ENCODE results near the gene UBR3. TPM values are rescaled to one million over a fixed set of nuclear protein-coding genes. Genes with fewer than 3 reads are reported as not detected.
A peak's percentile ranks its signal among the peaks of the same experiment; 100 is the strongest.
"Not testable (repeated sequence)": the region's sequence is repeated elsewhere in the genome, so short reads cannot be mapped to it uniquely, and the experiment has no call there.

Gene UBR3
- polyA plus RNA-seq, 4 donors = 8.1 to 21.6 (median 10.1) TPM

GRCh38 chr2:169798397-169798717 lies 28.9 kb upstream of the UBR3 start:
- WGBS, 3 donors = 4 to 9% (median 9%) methylated on average over 4 of the region's 4 CpGs
- FAIRE-seq = no peak

DNA sequence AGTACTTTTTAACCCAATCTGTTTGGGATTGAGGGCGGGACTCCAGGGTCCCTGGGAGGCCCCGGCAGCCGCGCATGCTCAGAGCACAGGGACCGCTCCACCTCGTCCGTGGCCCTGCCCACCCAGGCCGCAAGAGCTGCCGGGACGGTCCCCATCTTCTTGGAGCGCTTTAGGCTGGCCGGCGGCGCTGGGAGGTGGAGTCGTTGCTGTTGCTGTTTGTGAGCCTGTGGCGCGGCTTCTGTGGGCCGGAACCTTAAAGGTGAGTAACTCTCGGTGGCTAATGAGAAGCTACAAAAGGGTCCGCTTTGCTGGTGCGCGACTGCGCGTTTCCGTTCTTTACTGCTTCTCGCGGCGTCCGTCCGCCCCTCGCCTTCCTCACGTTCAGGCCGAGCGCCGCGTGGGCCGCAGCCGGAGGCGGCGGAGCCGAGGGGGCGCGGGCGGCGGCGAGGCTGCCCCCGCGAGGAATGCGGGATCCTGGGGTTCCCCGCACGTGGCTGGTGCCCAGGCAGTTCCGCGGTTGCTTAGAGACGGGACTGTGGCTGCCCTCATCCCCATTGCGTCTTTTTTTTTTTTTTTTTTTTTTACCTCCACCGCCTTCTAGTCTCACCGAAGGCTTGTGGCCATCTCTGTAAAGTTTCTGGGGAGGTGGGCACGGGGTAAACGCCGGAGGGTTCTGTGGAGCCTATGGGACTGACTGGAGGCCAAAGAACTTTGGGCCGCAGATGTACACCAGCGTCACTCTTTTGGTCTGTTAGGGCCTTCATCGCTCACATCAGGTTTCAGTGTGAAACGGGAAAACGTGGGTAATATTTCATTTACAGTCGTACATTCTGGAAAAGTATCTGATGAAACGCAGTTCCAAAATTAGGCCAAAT lies 28.3 kb upstream of the UBR3 start, which contains the start of gene SSB:
SSB (plus strand) TSS at position 154 of the 875 bp plus-strand sequence. CDS start 2,090 bp downstream, outside the sequence.
- Histone ChIP-seq H3K36me3 (ENCODE audit: control insufficient read depth in 3 of 3, insufficient read depth in 2 of 3, low read depth in 1 of 3, low read length in 3 of 3) (peaks cover 0 to 13% (median 0%) of the 10 kb centered on the region in 3 donors), H3K4me1 (ENCODE audit: control insufficient read depth in 3 of 3, insufficient read depth in 2 of 3, low read depth in 1 of 3, low read length in 2 of 3) (no peaks in the 10 kb centered on the region), H3K27ac (ENCODE audit: low read depth in 1 of 3, low read length in 2 of 3) (peak within 1 kb of the TSS; percentile 56 to 93 (median 86)), H3K9me3 (ENCODE audit: control insufficient read depth in 2 of 2, insufficient read depth in 1 of 2, low read depth in 1 of 2, low read length in 1 of 2) (peaks cover 0 to 3% of the 10 kb centered on the region in 2 donors), H3K4me3 (ENCODE audit: low read depth in 1 of 3, low read length in 3 of 3) (peak within 1 kb of the TSS; percentile 78 to 91 (median 80)), H3K27me3 (ENCODE audit: control insufficient read depth in 3 of 3, insufficient read depth in 3 of 3, low read length in 3 of 3) (no peaks in the 10 kb centered on the region)
- FAIRE-seq = no peak
- peak; percentile 89 to 94 for DNase-seq
- 0% methylated on average over 60 to 67 of the region's 67 CpGs for WGBS, 3 donors

More at GRCh38 chr2:169798397-169798717, 28.9 kb upstream of the UBR3 start:
- peak overlapping the region; percentile 29 to 80 (median 78) for H3K4me3 ChIP-seq (ENCODE audit: low read depth in 1 of 3, low read length in 3 of 3)
- DNase-seq = no peak
- peaks cover 0 to 8% (median 0%) of the 10 kb centered on the region in 3 donors for H3K36me3 ChIP-seq (ENCODE audit: control insufficient read depth in 3 of 3, insufficient read depth in 2 of 3, low read depth in 1 of 3, low read length in 3 of 3)
- H3K27ac ChIP-seq (ENCODE audit: low read depth in 1 of 3, low read length in 2 of 3) = peak overlapping the region; percentile 56 to 93 (median 86)
- H3K9me3 ChIP-seq (ENCODE audit: control insufficient read depth in 2 of 2, insufficient read depth in 1 of 2, low read depth in 1 of 2, low read length in 1 of 2) = peaks cover 0 to 3% of the 10 kb centered on the region in 2 donors
- H3K27me3 ChIP-seq (ENCODE audit: control insufficient read depth in 3 of 3, insufficient read depth in 3 of 3, low read length in 3 of 3) = no peaks in the 10 kb centered on the region
- H3K4me1 ChIP-seq (ENCODE audit: control insufficient read depth in 3 of 3, insufficient read depth in 2 of 3, low read depth in 1 of 3, low read length in 2 of 3) = no peaks in the 10 kb centered on the region

GRCh38 chr2:169803480-169803879 lies 23.8 kb upstream of the UBR3 start:
- peaks cover 1 to 30% (median 4%) of the 10 kb centered on the region in 3 donors for H3K36me3 ChIP-seq (ENCODE audit: control insufficient read depth in 3 of 3, insufficient read depth in 2 of 3, low read depth in 1 of 3, low read length in 3 of 3)
- no peak overlapping the region for H3K27ac ChIP-seq (ENCODE audit: low read depth in 1 of 3, low read length in 2 of 3)
- DNase-seq (no peak), FAIRE-seq (no peak)
- no peaks in the 10 kb centered on the region for H3K9me3 ChIP-seq (ENCODE audit: control insufficient read depth in 2 of 2, insufficient read depth in 1 of 2, low read depth in 1 of 2, low read length in 1 of 2)
- no peaks in the 10 kb centered on the region for H3K4me1 ChIP-seq (ENCODE audit: control insufficient read depth in 3 of 3, insufficient read depth in 2 of 3, low read depth in 1 of 3, low read length in 2 of 3)
- 94 to 96% (median 94%) methylated on average over 9 of the region's 9 CpGs for WGBS, 3 donors
- H3K27me3 ChIP-seq (ENCODE audit: control insufficient read depth in 3 of 3, insufficient read depth in 3 of 3, low read length in 3 of 3) = no peaks in the 10 kb centered on the region
- no peak overlapping the region for H3K4me3 ChIP-seq (ENCODE audit: low read depth in 1 of 3, low read length in 3 of 3)

GRCh38 chr2:169806586-169806985 lies 20.7 kb upstream of the UBR3 start:
- Histone ChIP-seq H3K9me3 (ENCODE audit: control insufficient read depth in 2 of 2, insufficient read depth in 1 of 2, low read depth in 1 of 2, low read length in 1 of 2) (no peaks in the 10 kb centered on the region), H3K4me3 (ENCODE audit: low read depth in 1 of 3, low read length in 3 of 3) (no peak overlapping the region), H3K27ac (ENCODE audit: low read depth in 1 of 3, low read length in 2 of 3) (no peak overlapping the region), H3K36me3 (ENCODE audit: control insufficient read depth in 3 of 3, insufficient read depth in 2 of 3, low read depth in 1 of 3, low read length in 3 of 3) (peaks cover 4 to 33% (median 7%) of the 10 kb centered on the region in 3 donors), H3K4me1 (ENCODE audit: control insufficient read depth in 3 of 3, insufficient read depth in 2 of 3, low read depth in 1 of 3, low read length in 2 of 3) (no peaks in the 10 kb centered on the region), H3K27me3 (ENCODE audit: control insufficient read depth in 3 of 3, insufficient read depth in 3 of 3, low read length in 3 of 3) (no peaks in the 10 kb centered on the region)
- no peak for FAIRE-seq
- no peak for DNase-seq

DNA sequence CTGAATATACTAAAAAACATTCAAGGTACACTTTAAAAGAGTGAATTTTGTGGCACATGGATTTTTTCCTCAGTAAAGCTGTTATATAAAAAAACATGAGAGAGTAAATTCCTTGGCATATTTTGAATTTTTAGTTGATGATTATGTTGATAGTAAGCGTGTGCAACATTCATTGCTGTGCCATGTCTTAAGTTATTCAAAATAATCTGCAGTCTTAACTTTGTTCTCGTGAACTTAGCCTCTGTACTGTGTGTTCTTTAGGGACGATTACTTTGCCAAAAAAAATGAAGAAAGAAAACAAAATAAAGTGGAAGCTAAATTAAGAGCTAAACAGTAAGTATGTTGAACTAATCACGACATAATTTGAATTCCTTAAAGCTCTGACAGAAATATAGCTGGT lies 19.0 kb upstream of the UBR3 start:
- Histone ChIP-seq H3K27me3 (ENCODE audit: control insufficient read depth in 3 of 3, insufficient read depth in 3 of 3, low read length in 3 of 3) (no peaks in the 10 kb centered on the region), H3K36me3 (ENCODE audit: control insufficient read depth in 3 of 3, insufficient read depth in 2 of 3, low read depth in 1 of 3, low read length in 3 of 3) (peaks cover 5 to 31% (median 7%) of the 10 kb centered on the region in 3 donors), H3K9me3 (ENCODE audit: control insufficient read depth in 2 of 2, insufficient read depth in 1 of 2, low read depth in 1 of 2, low read length in 1 of 2) (no peaks in the 10 kb centered on the region), H3K27ac (ENCODE audit: low read depth in 1 of 3, low read length in 2 of 3) (no peak overlapping the region), H3K4me1 (ENCODE audit: control insufficient read depth in 3 of 3, insufficient read depth in 2 of 3, low read depth in 1 of 3, low read length in 2 of 3) (no peaks in the 10 kb centered on the region), H3K4me3 (ENCODE audit: low read depth in 1 of 3, low read length in 3 of 3) (no peak overlapping the region)
- WGBS, 3 donors = 76 to 86% (median 85%) methylated on average over 4 of the region's 4 CpGs
- DNase-seq (no peak), FAIRE-seq (no peak)

- no peaks in the 10 kb centered on the region for H3K9me3 ChIP-seq (ENCODE audit: control insufficient read depth in 2 of 2, insufficient read depth in 1 of 2, low read depth in 1 of 2, low read length in 1 of 2)
- no peak for FAIRE-seq
- no peak overlapping the region for H3K4me3 ChIP-seq (ENCODE audit: low read depth in 1 of 3, low read length in 3 of 3)
- H3K36me3 ChIP-seq (ENCODE audit: control insufficient read depth in 3 of 3, insufficient read depth in 2 of 3, low read depth in 1 of 3, low read length in 3 of 3) = peaks cover 3 to 24% (median 9%) of the 10 kb centered on the region in 3 donors
- no peaks in the 10 kb centered on the region for H3K27me3 ChIP-seq (ENCODE audit: control insufficient read depth in 3 of 3, insufficient read depth in 3 of 3, low read length in 3 of 3)
- no peaks in the 10 kb centered on the region for H3K4me1 ChIP-seq (ENCODE audit: control insufficient read depth in 3 of 3, insufficient read depth in 2 of 3, low read depth in 1 of 3, low read length in 2 of 3)
- 22 to 67% (median 35%) methylated on average over 1 of the region's 1 CpG for whole genome bisulfite sequencing, 3 donors
- no peak for DNase-seq
- no peak overlapping the region for H3K27ac ChIP-seq (ENCODE audit: low read depth in 1 of 3, low read length in 2 of 3)
Observed at GRCh38 chr2:169815849-169816248, 11.4 kb upstream of the UBR3 start.

- H3K4me1 ChIP-seq (ENCODE audit: control insufficient read depth in 3 of 3, insufficient read depth in 2 of 3, low read depth in 1 of 3, low read length in 2 of 3); DNase-seq; H3K27ac ChIP-seq (ENCODE audit: low read depth in 1 of 3, low read length in 2 of 3); H3K9me3 ChIP-seq (ENCODE audit: control insufficient read depth in 2 of 2, insufficient read depth in 1 of 2, low read depth in 1 of 2, low read length in 1 of 2); H3K4me3 ChIP-seq (ENCODE audit: low read depth in 1 of 3, low read length in 3 of 3); FAIRE-seq; H3K27me3 ChIP-seq (ENCODE audit: control insufficient read depth in 3 of 3, insufficient read depth in 3 of 3, low read length in 3 of 3): not testable (repeated sequence)
- H3K36me3 ChIP-seq (ENCODE audit: control insufficient read depth in 3 of 3, insufficient read depth in 2 of 3, low read depth in 1 of 3, low read length in 3 of 3) = peaks cover 1 to 24% (median 6%) of the 10 kb centered on the region in 3 donors
Observed at GRCh38 chr2:169816961-169817360, 10.3 kb upstream of the UBR3 start.

- H3K9me3 ChIP-seq (ENCODE audit: control insufficient read depth in 2 of 2, insufficient read depth in 1 of 2, low read depth in 1 of 2, low read length in 1 of 2); H3K27me3 ChIP-seq (ENCODE audit: control insufficient read depth in 3 of 3, insufficient read depth in 3 of 3, low read length in 3 of 3); DNase-seq; FAIRE-seq; H3K27ac ChIP-seq (ENCODE audit: low read depth in 1 of 3, low read length in 2 of 3); H3K4me1 ChIP-seq (ENCODE audit: control insufficient read depth in 3 of 3, insufficient read depth in 2 of 3, low read depth in 1 of 3, low read length in 2 of 3); H3K4me3 ChIP-seq (ENCODE audit: low read depth in 1 of 3, low read length in 3 of 3): not testable (repeated sequence)
- 98% methylated on average over 6 of the region's 6 CpGs for WGBS, 3 donors
- H3K36me3 ChIP-seq (ENCODE audit: control insufficient read depth in 3 of 3, insufficient read depth in 2 of 3, low read depth in 1 of 3, low read length in 3 of 3) = peaks cover 1 to 22% (median 6%) of the 10 kb centered on the region in 3 donors
Observed at GRCh38 chr2:169817369-169817768, 9.9 kb upstream of the UBR3 start.
